ENCODE data around the gene FHIT. TPM values are rescaled to one million over a fixed set of nuclear protein-coding genes. Genes with fewer than 3 reads are reported as not detected.

FHIT gene
- total and polyA plus RNA-seq, 2 experiments from 2014 or later = 0.22 to 0.90 TPM

- Histone ChIP-seq H3K4me3 (no peak overlapping the region), H3K36me3 (ENCODE audit: low read depth) (no peaks in the 10 kb centered on the region), H3K4me1 (ENCODE audit: insufficient read depth) (no peaks in the 10 kb centered on the region), H3K27me3 (replicated peaks; ENCODE audit: insufficient read depth) (no peaks in the 10 kb centered on the region), H3K27ac (no peak overlapping the region), H4K20me1 (ENCODE audit: insufficient read depth) (no peaks in the 10 kb centered on the region), H3K9me2 (ENCODE audit: insufficient read depth) (no peaks in the 10 kb centered on the region), H3K9ac (no peak overlapping the region), H3K9me3 (ENCODE audit: low read depth) (no peaks in the 10 kb centered on the region), H2AFZ (no peak overlapping the region), H3F3A (ENCODE audit: insufficient read depth) (no peaks in the 10 kb centered on the region), H3K4me2 (ENCODE audit: unreplicated experiment) (no peak overlapping the region), H3K79me2 (ENCODE audit: insufficient read depth) (no peaks in the 10 kb centered on the region)
- in situ Hi-C loops (cut with MboI) = no loop called here
- TF ChIP-seq EZH2phosphoT487 (IDR thresholded peaks at IDR 0.05; ENCODE audit: insufficient read depth, low read depth) = no peak
- TF ChIP-seq EZH2 (IDR thresholded peaks at IDR 0.05; ENCODE audit: insufficient read depth, poor library complexity, severe bottlenecking) = no peak
- peak; percentile 8 for DNase-seq
Observed at GRCh38 chr3:60263191-60263590, 988.1 kb downstream of the FHIT start.

- Histone ChIP-seq H3K36me3 (ENCODE audit: low read depth) (no peaks in the 10 kb centered on the region), H4K20me1 (ENCODE audit: insufficient read depth) (no peaks in the 10 kb centered on the region), H3K4me1 (ENCODE audit: insufficient read depth) (no peaks in the 10 kb centered on the region), H2AFZ (no peak overlapping the region), H3K9me3 (ENCODE audit: low read depth) (no peaks in the 10 kb centered on the region), H3F3A (ENCODE audit: insufficient read depth) (no peaks in the 10 kb centered on the region), H3K27me3 (replicated peaks; ENCODE audit: insufficient read depth) (no peaks in the 10 kb centered on the region), H3K27ac (no peak overlapping the region), H3K4me3 (no peak overlapping the region), H3K4me2 (ENCODE audit: unreplicated experiment) (no peak overlapping the region), H3K9me2 (ENCODE audit: insufficient read depth) (no peaks in the 10 kb centered on the region), H3K79me2 (ENCODE audit: insufficient read depth) (no peaks in the 10 kb centered on the region), H3K9ac (no peak overlapping the region)
- TF ChIP-seq EZH2phosphoT487 (IDR thresholded peaks at IDR 0.05; ENCODE audit: insufficient read depth, low read depth) (no peak), EZH2 (IDR thresholded peaks at IDR 0.05; ENCODE audit: insufficient read depth, poor library complexity, severe bottlenecking) (no peak)
- no peak for DNase-seq
- 65% methylated on average over 2 of the region's 2 CpGs for WGBS, 2 experiments (ENCODE audit: low coverage in 1 of 2, low lambda C conversion rate in 2 of 2, missing lambda C conversion rate in 2 of 2)
- in situ Hi-C loops (cut with MboI) = no loop called here
Observed at GRCh38 chr3:60262546-60262945, 988.7 kb downstream of the FHIT start.

- Histone ChIP-seq H3K27me3 (replicated peaks; ENCODE audit: insufficient read depth) (no peaks in the 10 kb centered on the region), H3K9me2 (ENCODE audit: insufficient read depth) (no peaks in the 10 kb centered on the region), H4K20me1 (ENCODE audit: insufficient read depth) (no peaks in the 10 kb centered on the region), H3K79me2 (ENCODE audit: insufficient read depth) (no peaks in the 10 kb centered on the region), H3K36me3 (ENCODE audit: low read depth) (no peaks in the 10 kb centered on the region), H3K27ac (no peak overlapping the region), H3K4me3 (no peak overlapping the region), H3K4me2 (ENCODE audit: unreplicated experiment) (no peak overlapping the region), H3K4me1 (ENCODE audit: insufficient read depth) (no peaks in the 10 kb centered on the region), H3F3A (ENCODE audit: insufficient read depth) (no peaks in the 10 kb centered on the region), H3K9ac (no peak overlapping the region), H3K9me3 (ENCODE audit: low read depth) (no peaks in the 10 kb centered on the region), H2AFZ (no peak overlapping the region)
- 46 to 55% methylated on average over 5 of the region's 5 CpGs for WGBS, 2 experiments (ENCODE audit: low coverage in 1 of 2, low lambda C conversion rate in 2 of 2, missing lambda C conversion rate in 2 of 2)
- in situ Hi-C loops (cut with MboI) = no loop called here
- no peak for DNase-seq
- TF ChIP-seq EZH2phosphoT487 (IDR thresholded peaks at IDR 0.05; ENCODE audit: insufficient read depth, low read depth) = no peak
- no peak for TF ChIP-seq EZH2 (IDR thresholded peaks at IDR 0.05; ENCODE audit: insufficient read depth, poor library complexity, severe bottlenecking)
Observed at GRCh38 chr3:60260546-60260945, 990.7 kb downstream of the FHIT start.

- TF ChIP-seq EZH2phosphoT487 (IDR thresholded peaks at IDR 0.05; ENCODE audit: insufficient read depth, low read depth) (no peak), EZH2 (IDR thresholded peaks at IDR 0.05; ENCODE audit: insufficient read depth, poor library complexity, severe bottlenecking) (no peak)
- Histone ChIP-seq H3K4me2 (ENCODE audit: unreplicated experiment) (no peak overlapping the region), H2AFZ (no peak overlapping the region), H3K27me3 (replicated peaks; ENCODE audit: insufficient read depth) (no peaks in the 10 kb centered on the region), H3K4me1 (ENCODE audit: insufficient read depth) (no peaks in the 10 kb centered on the region), H4K20me1 (ENCODE audit: insufficient read depth) (no peaks in the 10 kb centered on the region), H3K9ac (no peak overlapping the region), H3K9me2 (ENCODE audit: insufficient read depth) (no peaks in the 10 kb centered on the region), H3F3A (ENCODE audit: insufficient read depth) (no peaks in the 10 kb centered on the region), H3K36me3 (ENCODE audit: low read depth) (no peaks in the 10 kb centered on the region), H3K4me3 (no peak overlapping the region), H3K9me3 (ENCODE audit: low read depth) (no peaks in the 10 kb centered on the region), H3K79me2 (ENCODE audit: insufficient read depth) (no peaks in the 10 kb centered on the region), H3K27ac (no peak overlapping the region)
- in situ Hi-C loops (cut with MboI) = no loop called here
- no peak for DNase-seq
- 19 to 24% methylated on average over 3 of the region's 3 CpGs for WGBS, 2 experiments (ENCODE audit: low coverage in 1 of 2, low lambda C conversion rate in 2 of 2, missing lambda C conversion rate in 2 of 2)
Observed at GRCh38 chr3:60250810-60251209, 1000.4 kb downstream of the FHIT start.

- Histone ChIP-seq H3K79me2 (ENCODE audit: insufficient read depth) (no peaks in the 10 kb centered on the region), H3K27me3 (replicated peaks; ENCODE audit: insufficient read depth) (no peaks in the 10 kb centered on the region), H3K4me3 (no peak overlapping the region), H4K20me1 (ENCODE audit: insufficient read depth) (no peaks in the 10 kb centered on the region), H2AFZ (no peak overlapping the region; the same call in 1 of the 2 replicates), H3K9me3 (ENCODE audit: low read depth) (no peaks in the 10 kb centered on the region), H3K4me2 (ENCODE audit: unreplicated experiment) (no peak overlapping the region), H3K9ac (no peak overlapping the region), H3K36me3 (ENCODE audit: low read depth) (no peaks in the 10 kb centered on the region), H3K27ac (no peak overlapping the region), H3K4me1 (ENCODE audit: insufficient read depth) (no peaks in the 10 kb centered on the region), H3K9me2 (ENCODE audit: insufficient read depth) (no peaks in the 10 kb centered on the region), H3F3A (ENCODE audit: insufficient read depth) (no peaks in the 10 kb centered on the region)
- TF ChIP-seq EZH2phosphoT487 (IDR thresholded peaks at IDR 0.05; ENCODE audit: insufficient read depth, low read depth) (no peak), EZH2 (IDR thresholded peaks at IDR 0.05; ENCODE audit: insufficient read depth, poor library complexity, severe bottlenecking) (no peak)
- 42 to 50% methylated on average over 2 of the region's 2 CpGs for WGBS, 2 experiments (ENCODE audit: low coverage in 1 of 2, low lambda C conversion rate in 2 of 2, missing lambda C conversion rate in 2 of 2)
- DNase-seq = peak; percentile 30
- in situ Hi-C loops (cut with MboI) = no loop called here
Observed at GRCh38 chr3:60250206-60250605, 1001.0 kb downstream of the FHIT start.

All from GM23248 (cell line).